WERI-Rb-1 (cell line): ENCODE data around the gene MCRS1.

ENCODE experiments used
- DNase-seq: peaks from one replicate; pipeline ENCODE4 v3.0.0-alpha.2; 2020
- H3K27ac ChIP-seq: fragments of 250-450 bp; sonication (Bioruptor Pico); 2 replicates; pipeline ENCODE4 v1.5.1; 2020; ENCODE audit warnings: mild to moderate bottlenecking, moderate library complexity
- H3K27me3 ChIP-seq: fragments of 250-450 bp; sonication (Bioruptor Pico); 2 replicates; pipeline ENCODE4 v1.5.1; 2021; ENCODE audit warnings: mild to moderate bottlenecking, low read depth, moderate library complexity; ENCODE audit not compliant: insufficient read depth, severe bottlenecking
- H3K36me3 ChIP-seq: fragments of 250-450 bp; sonication (Bioruptor Pico); 2 replicates; pipeline ENCODE4 v1.5.1; 2020; ENCODE audit warnings: mild to moderate bottlenecking, moderate library complexity
- H3K4me3 ChIP-seq: 2 replicates; pipeline ENCODE4 v1.5.1; 2011; ENCODE audit warnings: low read depth, mild to moderate bottlenecking, control low read depth, low read length
- H3K9me3 ChIP-seq: fragments of 250-450 bp; sonication (Bioruptor Pico); 2 replicates; pipeline ENCODE4 v1.5.1; 2021; ENCODE audit warnings: mild to moderate bottlenecking, moderate library complexity; ENCODE audit not compliant: severe bottlenecking
- CTCF ChIP-seq: IDR thresholded peaks from 2 replicates; pipeline ENCODE4 v1.5.1; 2011; ENCODE audit warnings: low read depth, mild to moderate bottlenecking, control low read depth, inconsistent platforms, low read length

The MCRS1 gene

GRCh38 chr12:49583366-49584094 lies 15.6 kb upstream of the MCRS1 start:
- no peak for TF ChIP-seq CTCF
- no peaks in the 10 kb centered on the region for H3K27me3 ChIP-seq
- no peaks in the 10 kb centered on the region for H3K9me3 ChIP-seq
- H3K27ac ChIP-seq, result no peak overlapping the region
- H3K36me3 ChIP-seq, result no peaks in the 10 kb centered on the region; the same call in none of the 2 replicates
- no peak for DNase-seq
- H3K4me3 ChIP-seq, result no peak overlapping the region

GRCh38 chr12:49582850-49583249 lies 14.9 kb upstream of the MCRS1 start:
- no peak for DNase-seq
- H3K27ac ChIP-seq, result no peak overlapping the region
- no peaks in the 10 kb centered on the region for H3K27me3 ChIP-seq
- H3K4me3 ChIP-seq, result no peak overlapping the region
- no peaks in the 10 kb centered on the region for H3K9me3 ChIP-seq
- H3K36me3 ChIP-seq, result no peaks in the 10 kb centered on the region; the same call in none of the 2 replicates
- TF ChIP-seq CTCF, result no peak

GRCh38 chr12:49582201-49582600 lies 14.3 kb upstream of the MCRS1 start:
- Histone ChIP-seq H3K36me3 (no peaks in the 10 kb centered on the region; the same call in none of the 2 replicates), H3K4me3 (no peak overlapping the region), H3K27ac (no peak overlapping the region), H3K27me3 (no peaks in the 10 kb centered on the region), H3K9me3 (no peaks in the 10 kb centered on the region)
- TF ChIP-seq CTCF, result no peak
- no peak for DNase-seq

- peak; percentile 85 for TF ChIP-seq CTCF
- H3K9me3 ChIP-seq, result no peaks in the 10 kb centered on the region
- peaks cover 3% of the 10 kb centered on the region for H3K36me3 ChIP-seq
- no peaks in the 10 kb centered on the region for H3K27me3 ChIP-seq
- no peak overlapping the region for H3K4me3 ChIP-seq
- no peak overlapping the region for H3K27ac ChIP-seq
- peak; percentile 92 for DNase-seq
Measured at GRCh38 chr12:49580572-49581535, 12.9 kb upstream of the MCRS1 start.

GRCh38 chr12:49578471-49579112 lies 10.7 kb upstream of the MCRS1 start:
- Histone ChIP-seq H3K27me3 (no peaks in the 10 kb centered on the region), H3K4me3 (peak overlapping the region; percentile 33), H3K9me3 (no peaks in the 10 kb centered on the region), H3K36me3 (peaks cover 13% of the 10 kb centered on the region), H3K27ac (peak overlapping the region; percentile 92)
- peak; percentile 93 for DNase-seq
- TF ChIP-seq CTCF, result no peak
